Lower leg skin (tissue), 3 donors: ENCODE data around the gene CABP7.

Experiments
- CTCF ChIP-seq, 3 donors: fragments of 450-650 bp; IDR thresholded peaks; one replicate each; pipeline ENCODE4 v1.5.1; 2016; ENCODE audit warnings: antibody characterized with exemption in 3 of 3, mild to moderate bottlenecking in 3 of 3, moderate library complexity in 2 of 3
- POLR2A ChIP-seq, 2 donors: fragments of 450-650 bp; IDR thresholded peaks; one replicate each; pipeline ENCODE4 v1.6.1; 2016 to 2017; ENCODE audit warnings: antibody characterized with exemption in 2 of 2, mild to moderate bottlenecking in 1 of 2, moderate library complexity in 1 of 2

- TF ChIP-seq POLR2A (IDR thresholded peaks at IDR 0.05) (no peak), CTCF (IDR thresholded peaks at IDR 0.05) (no peak)
These were observed 2.8 kb upstream of the CABP7 start for GRCh38 chr22:29716814-29717545.
